ENCODE data around the gene RBKS.

Gene RBKS

DNA sequence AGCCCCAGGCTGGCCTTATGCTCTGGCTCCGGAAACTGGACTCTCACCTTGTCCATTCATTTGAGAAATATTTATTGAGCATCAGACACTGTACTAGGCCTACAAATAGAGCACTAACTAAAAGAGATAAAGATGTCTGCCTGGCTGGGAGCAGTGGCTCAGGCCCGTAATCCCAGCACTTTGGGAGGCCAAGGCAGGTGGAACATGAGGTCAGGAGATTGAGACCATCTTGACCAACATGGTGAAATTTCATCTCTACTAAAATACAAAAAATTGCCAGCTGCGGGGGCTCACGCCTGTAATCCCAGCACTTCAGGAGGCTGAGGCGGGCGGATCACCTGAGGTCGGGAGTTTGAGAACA lies 126.3 kb downstream of the RBKS start:
- no peak overlapping the region for H3K4me3 ChIP-seq (ENCODE audit: low read depth, low read length)
- no peak for DNase-seq (ENCODE audit: low read depth)
- TF ChIP-seq, protein P1, sequence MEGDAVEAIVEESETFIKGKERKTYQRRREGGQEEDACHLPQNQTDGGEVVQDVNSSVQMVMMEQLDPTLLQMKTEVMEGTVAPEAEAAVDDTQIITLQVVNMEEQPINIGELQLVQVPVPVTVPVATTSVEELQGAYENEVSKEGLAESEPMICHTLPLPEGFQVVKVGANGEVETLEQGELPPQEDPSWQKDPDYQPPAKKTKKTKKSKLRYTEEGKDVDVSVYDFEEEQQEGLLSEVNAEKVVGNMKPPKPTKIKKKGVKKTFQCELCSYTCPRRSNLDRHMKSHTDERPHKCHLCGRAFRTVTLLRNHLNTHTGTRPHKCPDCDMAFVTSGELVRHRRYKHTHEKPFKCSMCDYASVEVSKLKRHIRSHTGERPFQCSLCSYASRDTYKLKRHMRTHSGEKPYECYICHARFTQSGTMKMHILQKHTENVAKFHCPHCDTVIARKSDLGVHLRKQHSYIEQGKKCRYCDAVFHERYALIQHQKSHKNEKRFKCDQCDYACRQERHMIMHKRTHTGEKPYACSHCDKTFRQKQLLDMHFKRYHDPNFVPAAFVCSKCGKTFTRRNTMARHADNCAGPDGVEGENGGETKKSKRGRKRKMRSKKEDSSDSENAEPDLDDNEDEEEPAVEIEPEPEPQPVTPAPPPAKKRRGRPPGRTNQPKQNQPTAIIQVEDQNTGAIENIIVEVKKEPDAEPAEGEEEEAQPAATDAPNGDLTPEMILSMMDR (IDR thresholded peaks at IDR 0.05; ENCODE audit: control insufficient read depth, extremely low read depth, insufficient read depth): no peak

DNA sequence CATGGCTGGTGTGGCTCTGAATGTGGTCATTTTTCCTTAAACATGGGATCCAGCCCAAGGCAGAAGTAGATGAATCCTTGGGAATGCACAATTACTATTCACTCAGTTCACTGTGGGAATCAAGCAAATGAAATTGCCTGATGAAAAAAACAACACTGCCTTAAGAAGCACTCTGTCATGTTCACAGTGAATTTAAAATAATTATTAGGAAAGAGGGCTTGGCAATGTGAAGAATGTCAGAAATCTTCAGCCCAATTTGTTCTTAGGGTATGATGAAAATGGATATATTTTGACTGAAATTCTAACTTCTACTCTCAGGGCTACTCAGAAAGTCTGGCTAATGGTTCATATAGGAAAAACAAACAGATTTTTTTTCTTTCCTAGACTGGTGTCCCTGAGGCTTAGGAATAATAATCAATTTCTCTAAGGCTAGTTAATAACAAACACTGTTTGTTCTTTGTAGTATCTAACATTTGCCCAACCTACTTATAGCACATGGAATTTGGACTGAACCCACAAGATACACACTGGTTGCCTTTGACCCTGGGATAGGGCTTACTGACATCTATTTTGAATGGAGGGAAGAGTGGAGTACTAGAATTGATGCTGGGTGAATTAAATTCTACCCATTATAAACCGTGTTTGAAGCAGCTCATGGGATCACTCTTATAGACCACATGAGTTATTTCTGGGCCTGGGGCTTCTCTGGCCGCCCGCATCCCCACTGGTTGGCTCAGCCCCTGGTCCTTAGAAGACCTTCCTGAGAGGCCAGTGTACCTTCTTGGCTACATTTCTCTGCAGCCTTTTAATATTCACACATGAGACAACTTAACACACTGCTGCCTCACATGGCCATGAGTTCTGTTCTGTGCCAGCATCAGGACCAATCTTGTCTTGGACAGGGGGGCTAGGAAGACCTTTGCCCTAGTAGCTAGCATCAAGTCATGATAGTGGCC lies 127.0 kb downstream of the RBKS start:
- TF ChIP-seq, protein P1 (IDR thresholded peaks at IDR 0.05; ENCODE audit: control insufficient read depth, extremely low read depth, insufficient read depth): no peak
- no peak for DNase-seq (ENCODE audit: low read depth)

DNA sequence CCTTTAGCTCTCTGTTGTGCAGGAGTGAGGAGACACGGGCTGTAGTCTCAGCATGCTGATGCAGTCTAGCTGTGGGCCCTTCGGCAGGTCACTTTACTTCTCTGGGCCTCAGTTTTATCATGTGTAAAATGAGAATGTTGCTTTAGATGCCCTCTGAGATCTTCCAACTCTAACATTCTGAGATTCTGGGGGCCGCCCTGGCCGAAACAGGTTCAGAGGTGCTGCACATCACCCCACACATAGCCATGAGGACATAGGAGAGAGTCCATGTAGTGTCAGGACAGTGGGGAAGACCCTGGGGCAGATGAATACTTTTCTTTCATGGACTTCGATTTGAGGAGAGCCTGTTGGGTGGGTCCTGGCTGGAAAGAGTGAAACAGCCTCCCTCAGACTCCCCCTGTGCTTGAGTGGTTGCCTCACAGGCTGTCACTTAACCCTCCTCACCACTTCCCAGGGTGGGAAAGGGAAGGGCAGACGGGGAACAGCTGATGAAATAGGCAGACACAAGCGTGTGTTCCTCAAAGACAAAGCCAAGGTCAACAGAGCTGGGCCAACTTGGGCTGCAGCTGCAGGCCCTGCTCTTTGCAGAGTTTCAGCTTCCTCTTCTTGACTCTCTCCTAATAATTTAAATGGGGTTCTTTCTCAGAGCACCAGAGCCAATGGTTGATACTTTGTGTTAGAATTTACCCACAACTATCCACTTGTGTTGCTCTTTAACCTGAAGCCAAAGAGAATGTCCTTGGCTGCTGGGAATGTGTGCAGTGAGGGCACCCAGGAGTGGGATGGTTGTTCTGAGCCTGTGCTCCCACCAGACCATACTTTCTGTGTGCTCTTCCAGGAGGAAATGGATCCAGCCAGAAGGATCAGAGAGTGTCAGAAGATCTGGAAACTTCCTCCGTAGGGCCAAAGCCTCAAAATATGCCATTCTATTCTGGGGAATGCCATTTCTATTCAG lies 133.4 kb downstream of the RBKS start:
- no peak overlapping the region for H3K4me3 ChIP-seq (ENCODE audit: low read depth, low read length)
- no peak for DNase-seq (ENCODE audit: low read depth)
- TF ChIP-seq, protein P1 (IDR thresholded peaks at IDR 0.05; ENCODE audit: control insufficient read depth, extremely low read depth, insufficient read depth): no peak

More for the DNA sequence above, 127.0 kb downstream of the RBKS start:
- no peak overlapping the region for H3K4me3 ChIP-seq (ENCODE audit: low read depth, low read length)

DNA sequence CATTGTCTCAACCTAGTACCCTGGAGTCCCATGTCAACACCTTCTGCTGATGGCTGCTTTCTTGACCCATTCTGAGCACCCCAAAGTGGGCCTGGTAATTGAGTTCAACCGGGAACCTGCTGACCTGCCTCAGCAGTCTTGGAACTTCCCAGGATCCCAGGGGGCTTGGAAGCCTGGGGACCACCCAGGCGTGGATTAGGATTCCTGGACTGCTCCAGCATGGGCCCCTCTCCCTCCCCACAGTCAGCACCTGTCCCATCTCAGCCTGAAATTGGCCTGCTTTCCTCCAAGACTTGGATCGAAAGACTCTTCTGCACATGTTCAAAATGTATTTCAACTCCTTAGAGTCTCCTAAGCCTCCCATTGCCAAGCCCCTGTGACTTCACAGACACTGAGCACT lies 134.1 kb downstream of the RBKS start:
- TF ChIP-seq, protein P1 (IDR thresholded peaks at IDR 0.05; ENCODE audit: control insufficient read depth, extremely low read depth, insufficient read depth): no peak
- DNase-seq (ENCODE audit: low read depth): no peak
- no peak overlapping the region for H3K4me3 ChIP-seq (ENCODE audit: low read depth, low read length)

DNA sequence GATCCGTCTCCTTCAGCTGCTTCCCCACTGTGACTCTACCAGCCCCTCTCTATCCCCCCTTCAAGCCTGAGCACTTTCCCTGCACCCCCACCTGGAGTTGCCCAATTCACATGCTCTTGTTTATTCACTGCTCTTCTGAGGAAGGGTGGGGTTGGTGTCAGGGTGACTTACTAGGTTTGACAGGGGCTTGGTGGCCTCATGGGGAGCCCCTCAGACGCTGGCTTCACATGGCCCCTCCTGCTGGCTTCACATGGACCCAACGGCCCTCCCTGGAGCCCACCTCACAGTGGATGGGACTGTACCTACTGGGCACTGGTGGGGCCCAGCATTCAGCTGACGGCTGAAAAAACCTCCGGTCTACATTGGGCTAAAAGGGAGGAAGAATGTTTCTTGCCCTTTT lies 135.4 kb downstream of the RBKS start:
- no peak for DNase-seq (ENCODE audit: low read depth)
- TF ChIP-seq, protein P1 (IDR thresholded peaks at IDR 0.05; ENCODE audit: control insufficient read depth, extremely low read depth, insufficient read depth): no peak
- H3K4me3 ChIP-seq (ENCODE audit: low read depth, low read length): no peak overlapping the region

DNA sequence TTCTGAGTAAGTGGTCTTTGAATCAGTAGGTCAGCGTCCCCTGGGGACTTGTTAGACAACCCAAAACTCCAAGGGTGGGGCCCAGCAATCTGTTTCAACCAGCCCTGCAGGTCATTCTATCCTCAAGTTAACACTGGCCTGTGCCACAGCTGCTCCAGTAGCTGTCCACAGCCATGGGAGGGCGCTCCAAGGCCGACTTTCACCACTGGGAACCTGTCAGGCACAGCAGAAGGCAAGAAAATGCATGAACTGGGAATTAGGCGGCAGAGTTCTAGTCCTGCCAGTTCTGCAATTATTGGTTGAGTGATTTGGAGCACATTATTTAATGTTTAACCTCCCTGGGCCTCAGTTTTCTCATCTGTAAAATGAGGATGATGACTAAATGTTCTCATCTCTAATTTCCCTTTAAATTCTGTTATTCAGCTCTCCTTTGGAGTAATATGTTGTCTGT lies 136.0 kb downstream of the RBKS start:
- DNase-seq (ENCODE audit: low read depth): no peak
- H3K4me3 ChIP-seq (ENCODE audit: low read depth, low read length): no peak overlapping the region
- TF ChIP-seq, protein P1 (IDR thresholded peaks at IDR 0.05; ENCODE audit: control insufficient read depth, extremely low read depth, insufficient read depth): peak; percentile 95
